ENCODE results near the gene RSBN1L.

RSBN1L gene

DNA sequence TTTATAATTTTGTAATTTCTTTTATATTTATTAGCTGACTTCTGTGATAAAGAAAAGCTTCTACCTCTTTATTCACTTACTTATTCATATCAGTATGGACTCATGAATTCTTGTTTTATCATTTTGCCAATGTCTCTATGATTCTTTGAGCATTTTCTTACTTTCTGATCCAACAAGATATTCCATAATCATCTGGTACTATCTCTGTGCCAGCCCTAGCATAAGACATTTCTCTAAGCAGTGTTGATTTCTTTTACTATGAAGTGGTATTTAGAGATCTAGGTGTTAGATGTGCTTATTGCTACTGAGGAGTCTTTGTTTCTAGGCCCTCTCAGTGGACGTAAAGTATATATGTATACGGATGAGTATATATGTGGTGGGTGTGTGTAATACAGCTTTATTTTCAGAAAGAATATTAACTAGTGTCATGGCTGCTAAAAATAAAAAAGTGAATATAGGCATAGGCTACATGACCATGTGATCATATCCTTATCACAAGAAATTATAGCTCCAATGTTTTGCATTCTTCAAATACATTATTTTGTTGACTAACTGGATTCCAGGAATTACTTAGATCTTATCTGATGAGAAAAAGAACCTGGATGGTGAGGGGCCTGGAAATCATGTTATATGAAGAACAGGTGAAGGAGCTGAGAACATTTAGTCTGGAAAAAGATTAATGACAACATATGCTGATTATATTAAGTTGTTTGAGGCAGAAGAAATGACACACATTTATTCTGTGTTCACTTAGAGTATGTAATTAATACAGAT, 115.4 kb downstream of the RSBN1L start:
- no peak for DNase-seq

DNA sequence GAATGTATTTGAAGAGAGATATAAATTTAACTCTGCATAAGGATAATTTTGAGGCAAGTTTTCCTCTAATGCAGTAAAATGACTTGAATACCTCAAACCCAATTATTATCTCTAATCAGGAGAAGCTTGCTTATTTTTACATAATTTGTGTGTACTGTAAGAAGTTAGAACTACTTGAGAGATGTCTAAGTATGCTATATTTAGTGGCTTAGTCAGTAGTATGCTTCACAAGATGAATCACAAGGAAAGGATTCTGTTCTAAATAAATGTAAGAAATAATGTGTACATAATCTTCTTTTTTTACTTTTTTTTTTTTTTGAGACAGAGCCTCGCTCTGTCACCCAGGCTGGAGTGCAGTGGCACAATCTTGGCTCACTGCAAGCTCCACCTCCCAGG, 116.0 kb downstream of the RSBN1L start:
- DNase-seq = no peak

DNA sequence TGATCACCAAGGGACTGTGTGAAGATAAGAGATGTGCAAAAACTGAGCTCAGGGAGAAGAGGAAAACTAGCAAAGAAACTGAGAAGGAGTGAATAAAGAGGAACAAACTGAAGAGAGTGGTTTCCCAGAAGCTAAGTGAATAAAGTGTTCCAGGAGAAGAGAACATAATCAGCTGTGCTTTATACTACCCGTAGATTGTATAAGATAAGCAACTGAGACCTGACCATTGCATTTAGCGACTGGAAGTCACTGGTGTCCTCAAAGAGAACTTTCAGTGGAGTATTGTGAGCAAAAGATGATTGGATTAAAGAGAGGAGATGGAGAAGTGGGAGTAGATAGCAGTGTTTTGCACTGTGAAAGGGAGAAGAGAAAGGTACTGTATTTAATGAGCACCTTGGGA, 116.9 kb downstream of the RSBN1L start:
- no peak for DNase-seq

DNA sequence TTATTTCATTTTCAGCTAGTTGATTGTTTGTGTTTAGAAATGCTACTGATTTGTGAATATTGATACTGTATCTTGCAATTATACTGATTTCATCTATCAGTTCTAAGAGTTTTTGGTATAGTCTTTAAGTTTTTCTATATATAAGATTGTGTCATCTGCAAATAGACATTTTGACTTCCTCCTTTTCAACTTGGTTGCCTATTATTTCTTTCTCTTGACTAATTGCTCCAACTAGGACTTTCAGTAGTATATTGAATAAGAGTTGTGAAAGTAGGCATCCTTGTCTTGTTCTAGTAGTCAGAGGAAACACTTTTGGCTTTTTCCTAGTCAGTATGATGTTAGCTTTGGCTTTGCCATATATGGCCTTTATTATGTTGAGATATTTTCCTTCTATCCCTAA, 122.8 kb downstream of the RSBN1L start:
- DNase-seq = no peak

DNA sequence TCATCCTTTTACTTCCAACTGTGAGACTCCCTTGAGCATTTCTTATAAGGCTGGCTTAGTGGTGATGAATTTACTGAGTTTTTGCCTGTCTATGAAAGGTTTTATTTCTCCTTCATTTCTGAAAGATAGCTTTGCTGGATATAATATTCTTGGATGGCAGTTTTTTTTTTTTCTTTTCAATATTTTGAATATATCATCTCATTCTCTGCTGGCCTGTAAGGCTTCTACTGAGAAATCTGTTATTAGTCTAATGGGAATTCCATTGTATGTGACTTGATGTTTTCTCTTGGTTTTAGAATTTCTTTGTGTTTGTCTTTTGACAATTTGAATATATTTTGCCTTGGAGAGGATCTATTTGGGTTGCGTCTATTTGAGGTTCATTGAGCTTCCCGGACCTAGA, 124.7 kb downstream of the RSBN1L start:
- DNase-seq = no peak

DNA sequence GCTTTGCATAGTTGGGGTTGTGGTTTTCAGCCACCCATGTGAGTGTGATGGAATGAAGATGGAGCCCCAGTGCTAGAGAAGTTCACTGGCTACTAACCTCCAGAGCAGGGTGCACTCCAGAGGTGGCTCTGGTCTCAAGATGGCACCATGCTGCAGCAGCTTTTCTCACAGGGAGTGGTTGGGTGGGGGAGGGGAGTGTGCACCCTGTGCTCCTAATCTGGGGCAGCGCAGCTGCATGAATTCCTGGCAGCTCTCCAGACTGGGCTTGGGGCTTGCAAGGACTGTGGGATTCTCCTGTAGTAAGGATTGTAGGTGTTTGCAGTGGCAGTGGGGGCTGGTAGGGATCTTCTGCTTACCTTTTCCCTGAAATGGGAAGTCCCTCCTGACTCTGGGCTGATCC, 126.0 kb downstream of the RSBN1L start:
- DNase-seq = no peak

DNA sequence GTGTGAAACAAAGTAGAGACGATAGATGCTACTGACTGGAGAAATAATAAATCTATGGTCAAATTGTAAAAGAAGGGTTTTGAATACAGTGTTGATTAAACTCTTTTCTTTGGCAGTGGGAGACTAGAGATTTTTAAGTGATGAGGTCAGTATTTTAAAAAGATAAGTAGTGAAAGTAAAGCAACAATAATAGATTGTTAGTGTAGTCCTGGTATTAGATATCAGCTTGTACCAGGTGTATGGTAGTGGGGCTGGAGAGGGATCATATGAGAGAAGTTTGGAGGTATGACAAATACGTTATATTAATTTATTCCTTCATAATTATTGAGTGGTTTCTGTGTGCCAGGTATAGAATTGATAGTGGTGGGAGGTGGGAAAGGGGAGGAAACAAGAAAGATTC, 127.5 kb downstream of the RSBN1L start:
- DNase-seq = no peak

DNA sequence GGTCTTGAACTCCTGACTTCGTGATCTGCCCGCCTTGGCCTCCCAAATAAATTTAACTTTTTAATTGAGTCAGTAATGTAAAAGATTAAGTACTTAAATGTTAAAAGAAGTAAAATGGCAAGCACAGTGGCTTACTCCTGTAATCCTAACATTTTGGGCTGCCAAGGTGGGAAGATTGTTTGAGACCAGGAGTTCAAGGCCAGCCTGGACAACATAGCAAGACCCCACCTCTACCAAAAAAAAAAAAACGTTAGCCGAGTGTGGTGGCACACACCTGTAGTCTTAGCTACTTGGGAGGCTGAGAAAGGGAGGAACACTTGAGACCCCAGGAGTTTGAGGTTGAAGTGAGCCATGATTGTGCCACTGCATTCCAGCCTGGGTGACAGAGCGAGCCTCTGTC, 128.4 kb downstream of the RSBN1L start:
- DNase-seq = no peak

DNA sequence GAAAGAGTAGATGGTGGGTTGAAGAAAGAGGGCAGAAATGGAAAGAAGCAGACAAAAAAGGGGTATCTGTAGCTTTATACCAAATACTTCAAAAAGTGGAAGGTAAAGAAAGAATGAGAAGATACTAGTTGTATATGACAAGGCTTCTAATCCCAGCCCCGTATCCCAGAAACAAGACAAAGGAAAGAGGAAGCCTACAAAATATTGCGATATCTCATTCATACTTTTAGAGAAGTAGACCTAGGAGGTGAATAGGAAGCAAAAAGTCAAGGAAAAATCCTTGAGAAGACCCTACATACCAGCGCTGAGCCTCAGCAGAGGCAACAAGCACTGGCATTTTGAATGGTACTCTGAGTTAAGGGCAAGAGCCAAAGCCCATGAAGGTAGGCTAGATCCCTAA, 128.9 kb downstream of the RSBN1L start:
- DNase-seq = no peak

DNA sequence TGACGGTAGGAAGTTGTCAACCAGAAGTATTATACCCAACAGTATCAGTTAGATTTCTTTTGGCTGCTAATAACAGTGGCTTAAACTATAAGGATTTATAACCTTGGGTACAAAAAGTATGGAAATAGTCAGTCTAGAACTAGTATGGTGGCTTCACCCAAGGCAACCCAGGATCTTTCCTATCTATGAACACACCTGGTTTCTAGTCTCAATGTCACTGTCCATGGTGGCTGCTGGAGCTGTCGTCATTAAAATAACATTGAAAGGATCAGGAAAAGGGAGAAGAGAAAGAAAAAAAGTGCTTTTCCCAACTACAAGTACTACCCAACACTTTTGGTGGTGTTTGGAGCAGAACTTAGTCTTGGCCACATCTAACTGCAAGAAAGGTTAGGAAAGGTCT, 130.0 kb downstream of the RSBN1L start:
- no peak for DNase-seq

DNA sequence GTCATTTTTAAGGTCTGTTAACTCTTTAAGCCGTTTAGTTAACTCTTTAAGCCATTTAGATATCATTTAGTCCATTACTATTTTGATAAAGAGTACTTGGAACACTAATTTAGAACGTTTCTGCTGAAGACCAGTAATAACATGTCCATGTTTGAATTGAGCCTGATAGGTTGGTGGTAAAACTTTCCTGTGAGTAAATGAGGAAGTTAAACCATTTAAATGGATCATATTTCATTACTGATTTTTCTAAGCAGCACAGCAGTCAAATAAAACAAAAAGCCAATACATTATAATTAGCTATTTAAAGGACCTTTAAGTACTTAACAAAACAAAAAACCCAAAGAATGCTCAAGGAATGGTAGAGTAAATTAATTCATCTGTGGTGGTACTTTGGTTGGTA, 131.7 kb downstream of the RSBN1L start:
- no peak for DNase-seq

DNA sequence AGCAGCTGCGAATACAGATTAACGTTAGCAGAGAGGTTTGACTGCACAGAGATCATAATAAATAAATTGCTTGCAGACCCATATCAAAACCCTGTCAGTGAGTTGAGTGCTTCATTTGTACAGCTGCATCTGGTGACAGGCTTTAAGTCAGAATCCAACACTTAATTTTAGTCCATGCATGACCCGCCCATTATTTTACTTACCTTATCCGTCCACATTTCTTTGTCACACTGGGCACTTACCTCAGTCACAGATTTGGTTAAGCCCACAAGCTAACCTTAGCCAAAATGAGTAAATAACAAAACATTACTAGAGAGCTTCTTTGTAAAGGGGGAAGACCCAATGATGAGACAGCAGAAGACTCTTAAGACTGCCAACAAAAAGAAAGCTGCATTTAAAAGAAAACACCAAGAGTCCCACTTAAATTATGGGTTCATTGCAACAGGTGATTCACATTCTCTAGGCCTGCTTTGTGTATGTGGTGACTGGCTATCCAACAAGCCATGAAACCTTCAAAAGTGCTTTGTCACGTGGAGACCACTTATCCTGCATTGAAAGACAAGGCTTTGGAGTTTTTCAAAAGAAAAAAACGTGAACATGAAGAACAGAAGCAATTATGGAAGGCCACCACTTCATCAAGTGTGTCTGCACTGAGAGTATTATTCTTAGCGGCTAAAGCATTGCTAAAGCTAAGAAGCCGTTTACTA, 134.5 kb downstream of the RSBN1L start:
- DNase-seq = no peak

DNA sequence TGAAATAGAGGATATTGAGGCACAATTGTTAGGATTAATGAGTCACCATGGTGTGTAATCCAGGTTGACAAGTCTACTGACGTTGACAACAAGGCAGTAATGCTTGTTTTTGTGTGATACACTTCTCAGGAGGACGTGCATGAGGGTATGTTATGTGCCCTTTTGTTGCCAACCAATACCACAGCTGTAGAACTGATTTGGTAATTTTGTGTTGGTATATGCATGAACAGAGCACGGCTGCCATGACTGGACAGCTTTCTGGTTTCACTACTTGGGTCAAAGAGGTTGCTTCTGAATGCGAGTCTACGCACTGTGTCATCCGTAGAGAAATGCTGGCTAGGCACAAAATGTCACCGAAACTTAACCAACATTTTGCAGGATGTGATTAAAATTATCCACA, 135.2 kb downstream of the RSBN1L start:
- peak; percentile 56 for DNase-seq

DNA sequence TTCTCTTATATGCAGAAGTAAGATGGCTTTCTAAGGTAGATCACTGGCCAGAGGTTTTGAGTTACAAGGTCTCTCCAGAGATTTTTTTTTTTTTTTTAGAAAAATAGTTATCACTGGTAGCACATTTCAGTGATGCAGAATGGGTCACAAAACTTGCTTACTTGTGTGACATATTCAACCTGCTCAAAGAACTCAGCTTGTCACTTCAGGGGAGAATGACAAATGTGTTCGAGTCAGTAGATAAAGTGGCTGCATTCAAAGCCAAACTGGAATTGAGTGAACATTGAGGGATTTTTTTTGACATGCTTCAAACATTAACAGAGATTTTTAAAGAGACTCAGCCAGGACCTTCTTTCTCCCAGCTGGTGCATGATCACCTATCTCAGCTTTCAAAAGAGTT, 135.7 kb downstream of the RSBN1L start:
- no peak for DNase-seq

All from stimulated activated CD4-positive, alpha-beta T cell treated with anti-CD3 and anti-CD28 coated beads, Interleukin-15, amount 100 ng/mL, for 24 hours (primary cell).